ENCODE measurements around the gene TMEM163.

DNA sequence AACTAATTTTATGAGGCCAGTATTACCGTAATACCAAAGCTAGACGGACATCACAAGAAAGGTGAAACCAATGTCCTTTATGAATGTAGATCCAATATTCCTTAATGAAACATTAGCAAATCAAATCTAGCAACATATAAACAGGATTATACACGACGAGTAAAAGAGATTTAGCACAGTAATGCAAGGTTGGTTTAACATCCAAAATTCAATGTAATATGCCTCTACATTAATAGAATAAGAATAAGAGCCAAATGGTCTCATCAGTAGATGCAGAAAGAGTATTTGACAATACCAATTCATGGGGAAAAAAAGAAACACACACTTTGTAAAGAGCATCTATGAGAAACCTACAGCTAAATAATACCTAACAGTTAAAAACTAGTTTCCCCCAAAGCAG is 99.5 kb downstream of the TMEM163 start:
- TF ChIP-seq, protein P1, sequence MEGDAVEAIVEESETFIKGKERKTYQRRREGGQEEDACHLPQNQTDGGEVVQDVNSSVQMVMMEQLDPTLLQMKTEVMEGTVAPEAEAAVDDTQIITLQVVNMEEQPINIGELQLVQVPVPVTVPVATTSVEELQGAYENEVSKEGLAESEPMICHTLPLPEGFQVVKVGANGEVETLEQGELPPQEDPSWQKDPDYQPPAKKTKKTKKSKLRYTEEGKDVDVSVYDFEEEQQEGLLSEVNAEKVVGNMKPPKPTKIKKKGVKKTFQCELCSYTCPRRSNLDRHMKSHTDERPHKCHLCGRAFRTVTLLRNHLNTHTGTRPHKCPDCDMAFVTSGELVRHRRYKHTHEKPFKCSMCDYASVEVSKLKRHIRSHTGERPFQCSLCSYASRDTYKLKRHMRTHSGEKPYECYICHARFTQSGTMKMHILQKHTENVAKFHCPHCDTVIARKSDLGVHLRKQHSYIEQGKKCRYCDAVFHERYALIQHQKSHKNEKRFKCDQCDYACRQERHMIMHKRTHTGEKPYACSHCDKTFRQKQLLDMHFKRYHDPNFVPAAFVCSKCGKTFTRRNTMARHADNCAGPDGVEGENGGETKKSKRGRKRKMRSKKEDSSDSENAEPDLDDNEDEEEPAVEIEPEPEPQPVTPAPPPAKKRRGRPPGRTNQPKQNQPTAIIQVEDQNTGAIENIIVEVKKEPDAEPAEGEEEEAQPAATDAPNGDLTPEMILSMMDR (IDR thresholded peaks at IDR 0.05; ENCODE audit: poor library complexity) = no peak
- no peak for TF ChIP-seq EZH2 (IDR thresholded peaks at IDR 0.05; ENCODE audit: borderline replicate concordance)

Data from hepatocyte (in vitro differentiated cells).